Type B pancreatic cell (in vitro differentiated cells): ENCODE results near the gene CCDC8. TPM values are rescaled to one million over a fixed set of nuclear protein-coding genes. Genes with fewer than 3 reads are reported as not detected.
A peak's percentile ranks its signal among the peaks of the same experiment; 100 is the strongest.

Experiments used
- DNase-seq: peaks from one replicate; pipeline ENCODE4 v3.0.0; 2021; ENCODE audit warnings: mixed read lengths; ENCODE audit not compliant: unreplicated experiment; ENCODE audit errors: extremely low spot score
- H3K27ac Mint-ChIP-seq: 2 replicates; pipeline ENCODE4 v1.8.0; 2021; ENCODE audit warnings: mild to moderate bottlenecking, mixed read lengths
- H3K27me3 Mint-ChIP-seq: 2 replicates; pipeline ENCODE4 v1.8.0; 2021; ENCODE audit warnings: mixed read lengths
- H3K36me3 Mint-ChIP-seq: 2 replicates; pipeline ENCODE4 v1.8.0; 2021; ENCODE audit warnings: mixed read lengths
- H3K4me1 Mint-ChIP-seq: one replicate; pipeline ENCODE4 v1.8.0; 2021; ENCODE audit warnings: mixed read lengths; ENCODE audit not compliant: unreplicated experiment
- H3K4me3 Mint-ChIP-seq: 2 replicates; pipeline ENCODE4 v1.8.0; 2021; ENCODE audit warnings: mild to moderate bottlenecking, mixed read lengths
- H3K9me3 Mint-ChIP-seq: 2 replicates; pipeline ENCODE4 v1.8.0; 2021; ENCODE audit warnings: mixed read lengths
- CTCF ChIP-seq: fragments of 200-600 bp; sonication (generic); conservative IDR thresholded peaks from 2 replicates; pipeline ENCODE4 v1.5.0; 2021; ENCODE audit warnings: antibody characterized with exemption, mild to moderate bottlenecking
- total RNA-seq: library from RNA; stranded (reverse); gene quantifications from 2 replicates; pipeline ENCODE4 v1.2.1, GENCODE V29; 2021; ENCODE audit warnings: low replicate concordance

CCDC8 gene
- total RNA-seq, 1 donor from 2014 or later, result 29.3 TPM

- peaks cover 42% of the 10 kb centered on the region for H3K4me1 Mint-ChIP-seq
- peaks cover 9% of the 10 kb centered on the region for H3K36me3 Mint-ChIP-seq
- no peak for TF ChIP-seq CTCF
- no peak for DNase-seq
- H3K27ac Mint-ChIP-seq, result no peak overlapping the region
- H3K9me3 Mint-ChIP-seq, result no peaks in the 10 kb centered on the region
- peak overlapping the region; percentile 68 for H3K4me3 Mint-ChIP-seq
- peaks cover 7% of the 10 kb centered on the region for H3K27me3 Mint-ChIP-seq
Observed at GRCh38 chr19:46410205-46411087, 2.9 kb downstream of the CCDC8 start.

- Mint-ChIP-seq H3K4me1 (peaks cover 47% of the 10 kb centered on the region), H3K27me3 (peaks cover 11% of the 10 kb centered on the region)
- no peak for DNase-seq
Observed at GRCh38 chr19:46409191-46409590, 4.2 kb downstream of the CCDC8 start.

GRCh38 chr19:46408664-46409039 lies 4.7 kb downstream of the CCDC8 start:
- Mint-ChIP-seq H3K4me1 (peaks cover 45% of the 10 kb centered on the region), H3K27me3 (peaks cover 15% of the 10 kb centered on the region), H3K4me3 (peak overlapping the region; percentile 75), H3K27ac (peak overlapping the region; percentile 83), H3K36me3 (peaks cover 9% of the 10 kb centered on the region), H3K9me3 (no peaks in the 10 kb centered on the region)
- TF ChIP-seq CTCF, result no peak
- no peak for DNase-seq

More at GRCh38 chr19:46409191-46409590, 4.2 kb downstream of the CCDC8 start:
- no peak for TF ChIP-seq CTCF
- Mint-ChIP-seq H3K4me3 (no peak overlapping the region), H3K36me3 (peaks cover 9% of the 10 kb centered on the region), H3K27ac (no peak overlapping the region), H3K9me3 (no peaks in the 10 kb centered on the region)

GRCh38 chr19:46407856-46408663 lies 5.3 kb downstream of the CCDC8 start:
- H3K27ac Mint-ChIP-seq, result peak overlapping the region; percentile 83
- H3K27me3 Mint-ChIP-seq, result peaks cover 17% of the 10 kb centered on the region
- no peak for DNase-seq
- no peaks in the 10 kb centered on the region for H3K9me3 Mint-ChIP-seq
- H3K4me3 Mint-ChIP-seq, result peak overlapping the region; percentile 75
- H3K4me1 Mint-ChIP-seq, result peaks cover 42% of the 10 kb centered on the region
- peaks cover 9% of the 10 kb centered on the region for H3K36me3 Mint-ChIP-seq
- no peak for TF ChIP-seq CTCF

GRCh38 chr19:46406976-46407375 lies 6.4 kb downstream of the CCDC8 start:
- no peak overlapping the region for H3K4me3 Mint-ChIP-seq
- H3K27ac Mint-ChIP-seq, result peak overlapping the region; percentile 34
- H3K27me3 Mint-ChIP-seq, result peaks cover 17% of the 10 kb centered on the region
- peaks cover 45% of the 10 kb centered on the region for H3K4me1 Mint-ChIP-seq
- DNase-seq, result no peak
- TF ChIP-seq CTCF, result no peak
- H3K9me3 Mint-ChIP-seq, result no peaks in the 10 kb centered on the region
- H3K36me3 Mint-ChIP-seq, result peaks cover 4% of the 10 kb centered on the region
